Smooth muscle cell (in vitro differentiated cells): ENCODE results near the gene ZNF444. TPM values are rescaled to one million over a fixed set of nuclear protein-coding genes. Genes with fewer than 3 reads are reported as not detected.

Experiments used
- DNase-seq: peaks from one replicate; lab custom pipeline; 2025; ENCODE audit not compliant: unreplicated experiment; lab: John Stamatoyannopoulos, UW
- H2AFZ ChIP-seq: fragments of 200-600 bp; sonication (generic); 2 replicates; pipeline ENCODE4 v1.6.0; 2016; ENCODE audit warnings: antibody characterized with exemption, low read depth, mild to moderate bottlenecking
- H3F3A ChIP-seq: fragments of 200-600 bp; sonication (generic); 2 replicates; pipeline ENCODE4 v1.6.0; 2017; ENCODE audit warnings: antibody characterized with exemption, low read depth
- H3K27ac ChIP-seq: fragments of 200-600 bp; sonication (generic); 2 replicates; pipeline ENCODE4 v1.5.1; 2016; ENCODE audit warnings: low read depth, mild to moderate bottlenecking
- H3K27me3 ChIP-seq: fragments of 200-600 bp; sonication (generic); 2 replicates; pipeline ENCODE4 v1.6.1; 2016; ENCODE audit warnings: low read depth, mild to moderate bottlenecking
- H3K36me3 ChIP-seq: fragments of 200-600 bp; sonication (generic); 2 replicates; pipeline ENCODE4 v1.5.1; 2016; ENCODE audit warnings: low read depth
- H3K4me1 ChIP-seq: fragments of 200-600 bp; sonication (generic); 2 replicates; pipeline ENCODE4 v1.5.1; 2016; ENCODE audit warnings: low read depth
- H3K4me2 ChIP-seq: fragments of 200-600 bp; sonication (generic); 2 replicates; pipeline ENCODE4 v1.6.0; 2016; ENCODE audit warnings: mild to moderate bottlenecking
- H3K4me3 ChIP-seq: fragments of 200-600 bp; sonication (generic); 2 replicates; pipeline ENCODE4 v1.5.1; 2016; ENCODE audit warnings: mild to moderate bottlenecking
- H3K79me2 ChIP-seq: fragments of 200-600 bp; sonication (generic); 2 replicates; pipeline ENCODE4 v1.6.0; 2016; ENCODE audit warnings: low read depth, mild to moderate bottlenecking
- H3K9ac ChIP-seq: fragments of 200-600 bp; sonication (generic); 2 replicates; pipeline ENCODE4 v1.6.0; 2016; ENCODE audit warnings: low read depth
- H3K9me3 ChIP-seq: fragments of 200-600 bp; sonication (generic); replicated peaks from 2 replicates; pipeline ENCODE4 v1.5.1; 2016; ENCODE audit warnings: low read depth
- H4K20me1 ChIP-seq: fragments of 200-600 bp; sonication (generic); 2 replicates; pipeline ENCODE4 v1.6.0; 2016; ENCODE audit warnings: low read depth
- CTCF ChIP-seq: fragments of 200-600 bp; sonication (generic); IDR thresholded peaks from 2 replicates; pipeline ENCODE4 v1.5.1; 2017; ENCODE audit warnings: borderline replicate concordance, mild to moderate bottlenecking, antibody characterized with exemption; ENCODE audit not compliant: insufficient read depth, poor library complexity, severe bottlenecking
- WGBS: methylation state at CpG from one replicate; pipeline ENCODE4 v1.1.7; 2016; ENCODE audit warnings: low lambda C conversion rate; 5-methylcytosine and 5-hydroxymethylcytosine counted together
- polyA plus RNA-seq: library from polyadenylated mRNA; unstranded; fragments of >200 nt; fragmentation: Nextera tagmentation; extraction: Ambion mirVana; gene quantifications from 2 replicates; pipeline ENCODE4 v1.2.1, GENCODE V29; 2016
- total RNA-seq: library from RNA; depleted of rRNA; stranded (reverse); fragments of >200 nt; gene quantifications from 2 replicates; pipeline ENCODE4 v1.2.3, GENCODE V29; 2014

ZNF444 gene
- total and polyA plus RNA-seq, 2 experiments from 2014 or later = 20.0 to 40.6 TPM

- no peak overlapping the region for H3K27ac ChIP-seq
- H4K20me1 ChIP-seq = no peaks in the 10 kb centered on the region
- 59% methylated on average over 9 of the region's 9 CpGs for WGBS
- no peaks in the 10 kb centered on the region for H3K27me3 ChIP-seq
- TF ChIP-seq CTCF = no peak
- no peaks in the 10 kb centered on the region for H3F3A ChIP-seq
- no peak for DNase-seq
- no peak overlapping the region for H3K4me2 ChIP-seq
- no peaks in the 10 kb centered on the region for H3K36me3 ChIP-seq
- H3K9ac ChIP-seq = no peak overlapping the region
- H3K79me2 ChIP-seq = no peaks in the 10 kb centered on the region
- no peak overlapping the region for H2AFZ ChIP-seq
- no peaks in the 10 kb centered on the region for H3K4me1 ChIP-seq
- H3K4me3 ChIP-seq = no peak overlapping the region
- no peaks in the 10 kb centered on the region for H3K9me3 ChIP-seq
Measured at GRCh38 chr19:56162258-56162657, 21.2 kb downstream of the ZNF444 start.

- H3K79me2 ChIP-seq = no peaks in the 10 kb centered on the region
- H3K27ac ChIP-seq = no peak overlapping the region
- H2AFZ ChIP-seq = no peak overlapping the region
- no peak overlapping the region for H3K4me3 ChIP-seq
- no peaks in the 10 kb centered on the region for H3K9me3 ChIP-seq
- no peak overlapping the region for H3K4me2 ChIP-seq
- H3K4me1 ChIP-seq = no peaks in the 10 kb centered on the region
- 92% methylated on average over 13 of the region's 13 CpGs for WGBS
- H4K20me1 ChIP-seq = no peaks in the 10 kb centered on the region
- TF ChIP-seq CTCF = no peak
- no peaks in the 10 kb centered on the region for H3K27me3 ChIP-seq
- no peaks in the 10 kb centered on the region for H3K36me3 ChIP-seq
- H3K9ac ChIP-seq = no peak overlapping the region
- no peaks in the 10 kb centered on the region for H3F3A ChIP-seq
- DNase-seq = no peak
Measured at GRCh38 chr19:56163097-56163496, 22.0 kb downstream of the ZNF444 start.

GRCh38 chr19:56167064-56167578 lies 26.0 kb downstream of the ZNF444 start:
- 44% methylated on average over 7 of the region's 7 CpGs for WGBS
- Histone ChIP-seq H3K4me3 (no peak overlapping the region), H3K9me3 (no peaks in the 10 kb centered on the region), H2AFZ (no peak overlapping the region), H3K4me1 (no peaks in the 10 kb centered on the region), H3K27ac (no peak overlapping the region), H3K9ac (no peak overlapping the region), H3K36me3 (no peaks in the 10 kb centered on the region), H3K27me3 (no peaks in the 10 kb centered on the region), H3F3A (no peaks in the 10 kb centered on the region), H3K79me2 (no peaks in the 10 kb centered on the region), H4K20me1 (no peaks in the 10 kb centered on the region), H3K4me2 (no peak overlapping the region)
- TF ChIP-seq CTCF = no peak
- no peak for DNase-seq

- DNase-seq = no peak
- H3K36me3 ChIP-seq = no peaks in the 10 kb centered on the region
- H3K4me2 ChIP-seq = no peak overlapping the region
- no peaks in the 10 kb centered on the region for H3K27me3 ChIP-seq
- H3K9ac ChIP-seq = no peak overlapping the region
- H3K9me3 ChIP-seq = no peaks in the 10 kb centered on the region
- H4K20me1 ChIP-seq = no peaks in the 10 kb centered on the region
- H3K27ac ChIP-seq = no peak overlapping the region
- H3F3A ChIP-seq = no peaks in the 10 kb centered on the region
- H3K4me3 ChIP-seq = no peak overlapping the region
- H2AFZ ChIP-seq = no peak overlapping the region
- no peaks in the 10 kb centered on the region for H3K79me2 ChIP-seq
- no peak for TF ChIP-seq CTCF
- peaks cover under 1% of the 10 kb centered on the region for H3K4me1 ChIP-seq
- 82% methylated on average over 14 of the region's 14 CpGs for WGBS
Measured at GRCh38 chr19:56170261-56170660, 29.2 kb downstream of the ZNF444 start.
